ENCODE data around the gene EEF1AKMT3. TPM values are rescaled to one million over a fixed set of nuclear protein-coding genes. Genes with fewer than 3 reads are reported as not detected.

Gene EEF1AKMT3
- polyA plus RNA-seq, 1 donor (not counting 4 experiments of a cell fraction or from before 2014, with no cell fraction given) = 7.7 TPM

DNA sequence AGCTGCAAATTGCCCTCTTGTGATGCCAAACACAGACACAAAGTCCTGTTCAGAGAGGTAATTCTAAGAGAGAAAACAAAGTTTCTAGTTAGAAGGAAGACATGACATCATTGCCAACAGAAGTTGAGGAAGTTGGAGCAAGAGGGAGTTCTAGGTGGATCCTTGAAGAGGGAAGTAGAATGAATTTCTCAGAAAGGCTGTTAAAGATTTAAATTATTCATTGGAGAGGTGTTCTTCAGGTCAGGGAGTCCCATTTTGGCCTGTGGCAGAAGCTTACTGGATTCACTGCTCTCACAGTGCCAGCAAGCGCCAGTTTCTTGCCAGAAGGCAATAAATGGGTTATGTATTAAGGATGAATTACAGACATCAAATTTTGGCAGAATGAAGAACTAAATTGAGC, 25.5 kb downstream of the EEF1AKMT3 start:
- H3K9me1 ChIP-seq (ENCODE audit: control insufficient read depth, extremely low read depth, insufficient read depth, low read length) = no peaks in the 10 kb centered on the region
- no peak for FAIRE-seq

DNA sequence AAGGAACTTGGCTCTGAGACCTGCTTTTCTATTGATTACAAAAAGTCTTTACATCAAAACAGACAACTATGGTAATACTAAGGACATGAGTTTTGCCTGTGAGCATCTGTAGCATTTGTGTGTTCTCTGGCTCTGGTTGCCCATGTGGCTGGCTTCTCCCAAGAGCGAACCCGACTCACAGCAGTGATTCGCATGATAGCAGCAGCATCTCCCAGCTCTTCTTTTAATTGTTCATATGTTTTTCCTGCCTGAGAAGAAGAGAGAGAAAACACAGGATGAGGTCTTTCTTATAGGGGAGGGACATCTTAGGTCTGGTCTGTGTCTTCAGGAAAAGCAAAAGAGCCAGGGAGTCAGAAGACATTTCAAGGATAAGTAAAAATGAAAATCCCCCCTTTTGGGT, 28.6 kb downstream of the EEF1AKMT3 start:
- dilution Hi-C loops (cut with MboI; ENCODE audit: extremely low pct_ligation_motif_present, low sequenced_read_pairs) = no loop called here

More for the DNA sequence above, 25.5 kb downstream of the EEF1AKMT3 start:
- H3K9ac ChIP-seq (ENCODE audit: control insufficient read depth, extremely low read depth, insufficient read depth, low read length) = no peak overlapping the region
- H3K27ac ChIP-seq (ENCODE audit: control insufficient read depth, insufficient read depth, low read length) = no peak overlapping the region
- H4K20me1 ChIP-seq (ENCODE audit: control insufficient read depth, extremely low read depth, insufficient read depth, low read length) = no peaks in the 10 kb centered on the region
- no peak overlapping the region for H3K4me3 ChIP-seq (ENCODE audit: control insufficient read depth in 2 of 3, extremely low read depth in 1 of 3, insufficient read depth in 2 of 3, low read depth in 1 of 3, low read length in 3 of 3)
- no peak for TF ChIP-seq EZH2 (IDR thresholded peaks at IDR 0.05; ENCODE audit: low read length)
- TF ChIP-seq, protein P1, sequence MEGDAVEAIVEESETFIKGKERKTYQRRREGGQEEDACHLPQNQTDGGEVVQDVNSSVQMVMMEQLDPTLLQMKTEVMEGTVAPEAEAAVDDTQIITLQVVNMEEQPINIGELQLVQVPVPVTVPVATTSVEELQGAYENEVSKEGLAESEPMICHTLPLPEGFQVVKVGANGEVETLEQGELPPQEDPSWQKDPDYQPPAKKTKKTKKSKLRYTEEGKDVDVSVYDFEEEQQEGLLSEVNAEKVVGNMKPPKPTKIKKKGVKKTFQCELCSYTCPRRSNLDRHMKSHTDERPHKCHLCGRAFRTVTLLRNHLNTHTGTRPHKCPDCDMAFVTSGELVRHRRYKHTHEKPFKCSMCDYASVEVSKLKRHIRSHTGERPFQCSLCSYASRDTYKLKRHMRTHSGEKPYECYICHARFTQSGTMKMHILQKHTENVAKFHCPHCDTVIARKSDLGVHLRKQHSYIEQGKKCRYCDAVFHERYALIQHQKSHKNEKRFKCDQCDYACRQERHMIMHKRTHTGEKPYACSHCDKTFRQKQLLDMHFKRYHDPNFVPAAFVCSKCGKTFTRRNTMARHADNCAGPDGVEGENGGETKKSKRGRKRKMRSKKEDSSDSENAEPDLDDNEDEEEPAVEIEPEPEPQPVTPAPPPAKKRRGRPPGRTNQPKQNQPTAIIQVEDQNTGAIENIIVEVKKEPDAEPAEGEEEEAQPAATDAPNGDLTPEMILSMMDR (optimal IDR thresholded peaks at IDR 0.05 in 1 of 3, IDR thresholded peaks at IDR 0.05 in 1 of 3, conservative IDR thresholded peaks at IDR 0.05 in 1 of 3; ENCODE audit: extremely low read depth in 1 of 3, insufficient read depth in 2 of 3, low read length in 3 of 3) = no peak
- H3K4me1 ChIP-seq (ENCODE audit: control insufficient read depth, extremely low read depth, insufficient read depth, low read length) = peaks cover 19% of the 10 kb centered on the region
- no peak overlapping the region for H3K4me2 ChIP-seq (ENCODE audit: control insufficient read depth, extremely low read depth, insufficient read depth, low read depth, low read length)
- H3K79me2 ChIP-seq (ENCODE audit: control insufficient read depth, insufficient read depth, low read length) = no peaks in the 10 kb centered on the region
- H3K9me3 ChIP-seq (ENCODE audit: control insufficient read depth, low read depth, low read length) = no peaks in the 10 kb centered on the region
- dilution Hi-C loops (cut with MboI; ENCODE audit: extremely low pct_ligation_motif_present, low sequenced_read_pairs) = no loop called here
- H3K36me3 ChIP-seq (ENCODE audit: control insufficient read depth in 2 of 2, extremely low read depth in 1 of 2, insufficient read depth in 2 of 2, low read length in 2 of 2) = peaks cover 17 to 19% of the 10 kb centered on the region in 2 experiments
- DNase-seq (ENCODE audit: low read depth, low spot score) = no peak
- H2AFZ ChIP-seq (ENCODE audit: control insufficient read depth, low read length) = no peak overlapping the region
- H3K27me3 ChIP-seq (ENCODE audit: control insufficient read depth, extremely low read depth, insufficient read depth, low read length) = no peaks in the 10 kb centered on the region

More for the DNA sequence above, 28.6 kb downstream of the EEF1AKMT3 start:
- Histone ChIP-seq H3K9me3 (ENCODE audit: control insufficient read depth, low read depth, low read length) (no peaks in the 10 kb centered on the region), H3K4me3 (ENCODE audit: control insufficient read depth in 2 of 3, extremely low read depth in 1 of 3, insufficient read depth in 2 of 3, low read depth in 1 of 3, low read length in 3 of 3) (no peak overlapping the region), H3K9me1 (ENCODE audit: control insufficient read depth, extremely low read depth, insufficient read depth, low read length) (no peaks in the 10 kb centered on the region), H3K79me2 (ENCODE audit: control insufficient read depth, insufficient read depth, low read length) (no peaks in the 10 kb centered on the region), H4K20me1 (ENCODE audit: control insufficient read depth, extremely low read depth, insufficient read depth, low read length) (no peaks in the 10 kb centered on the region), H2AFZ (ENCODE audit: control insufficient read depth, low read length) (no peak overlapping the region), H3K9ac (ENCODE audit: control insufficient read depth, extremely low read depth, insufficient read depth, low read length) (no peak overlapping the region), H3K36me3 (ENCODE audit: control insufficient read depth in 2 of 2, extremely low read depth in 1 of 2, insufficient read depth in 2 of 2, low read length in 2 of 2) (peaks cover 16 to 17% of the 10 kb centered on the region in 2 experiments), H3K4me2 (ENCODE audit: control insufficient read depth, extremely low read depth, insufficient read depth, low read depth, low read length) (no peak overlapping the region), H3K27ac (ENCODE audit: control insufficient read depth, insufficient read depth, low read length) (no peak overlapping the region), H3K27me3 (ENCODE audit: control insufficient read depth, extremely low read depth, insufficient read depth, low read length) (no peaks in the 10 kb centered on the region), H3K4me1 (ENCODE audit: control insufficient read depth, extremely low read depth, insufficient read depth, low read length) (no peaks in the 10 kb centered on the region)
- TF ChIP-seq EZH2 (IDR thresholded peaks at IDR 0.05; ENCODE audit: low read length) = no peak
- TF ChIP-seq, protein P1 (optimal IDR thresholded peaks at IDR 0.05 in 1 of 3, IDR thresholded peaks at IDR 0.05 in 1 of 3, conservative IDR thresholded peaks at IDR 0.05 in 1 of 3; ENCODE audit: extremely low read depth in 1 of 3, insufficient read depth in 2 of 3, low read length in 3 of 3) = no peak
- FAIRE-seq (no peak), DNase-seq (ENCODE audit: low read depth, low spot score) (no peak)
